Measurements from ENCODE around the gene PLEKHA1.

GRCh38 chr10:122348935-122349361, 25.6 kb upstream of the PLEKHA1 start:
- TF ChIP-seq CTCF (IDR thresholded peaks at IDR 0.05; ENCODE audit: extremely low read depth in 1 of 2, insufficient read depth in 1 of 2, low read depth in 1 of 2, low read length in 2 of 2) (no peak), POLR2A (IDR thresholded peaks at IDR 0.05; ENCODE audit: low read depth, low read length) (no peak), JUN (IDR thresholded peaks at IDR 0.05; ENCODE audit: borderline replicate concordance, insufficient read depth, insufficient read length, low read depth) (no peak)
